ENCODE measurements around the gene LAIR2.

LAIR2 gene

GRCh38 chr19:54475706-54476105, 26.9 kb upstream of the LAIR2 start:
- no peak for TF ChIP-seq FOXP2 (optimal IDR thresholded peaks at IDR 0.05; ENCODE audit: borderline replicate concordance, extremely low read depth, extremely low read length, insufficient read depth)
- no peak for TF ChIP-seq REST (IDR thresholded peaks at IDR 0.05; ENCODE audit: insufficient read depth in 1 of 2, low read depth in 2 of 2, low read length in 2 of 2)
- TF ChIP-seq SIN3A (IDR thresholded peaks at IDR 0.05; ENCODE audit: borderline replicate concordance, insufficient read depth, low read length), result no peak
- no peak for TF ChIP-seq TAF1 (IDR thresholded peaks at IDR 0.05; ENCODE audit: borderline replicate concordance, insufficient read depth, low read length)
- no peak for TF ChIP-seq POLR2AphosphoS5 (IDR thresholded peaks at IDR 0.05; ENCODE audit: low read depth, low read length)

GRCh38 chr19:54477650-54478049, 25.0 kb upstream of the LAIR2 start:
- no peak for TF ChIP-seq SIN3A (IDR thresholded peaks at IDR 0.05; ENCODE audit: borderline replicate concordance, insufficient read depth, low read length)
- TF ChIP-seq POLR2AphosphoS5 (IDR thresholded peaks at IDR 0.05; ENCODE audit: low read depth, low read length), result no peak
- no peak for TF ChIP-seq TAF1 (IDR thresholded peaks at IDR 0.05; ENCODE audit: borderline replicate concordance, insufficient read depth, low read length)
- no peak for TF ChIP-seq REST (IDR thresholded peaks at IDR 0.05; ENCODE audit: insufficient read depth in 1 of 2, low read depth in 2 of 2, low read length in 2 of 2)
- TF ChIP-seq FOXP2 (optimal IDR thresholded peaks at IDR 0.05; ENCODE audit: borderline replicate concordance, extremely low read depth, extremely low read length, insufficient read depth), result no peak

GRCh38 chr19:54478677-54479266, 23.9 kb upstream of the LAIR2 start:
- TF ChIP-seq SIN3A (IDR thresholded peaks at IDR 0.05; ENCODE audit: borderline replicate concordance, insufficient read depth, low read length), result no peak
- no peak for TF ChIP-seq REST (IDR thresholded peaks at IDR 0.05; ENCODE audit: insufficient read depth in 1 of 2, low read depth in 2 of 2, low read length in 2 of 2)
- no peak for TF ChIP-seq POLR2AphosphoS5 (IDR thresholded peaks at IDR 0.05; ENCODE audit: low read depth, low read length)

GRCh38 chr19:54480051-54480450, 22.6 kb upstream of the LAIR2 start:
- TF ChIP-seq POLR2AphosphoS5 (IDR thresholded peaks at IDR 0.05; ENCODE audit: low read depth, low read length) (no peak), SIN3A (IDR thresholded peaks at IDR 0.05; ENCODE audit: borderline replicate concordance, insufficient read depth, low read length) (no peak), FOXP2 (optimal IDR thresholded peaks at IDR 0.05; ENCODE audit: borderline replicate concordance, extremely low read depth, extremely low read length, insufficient read depth) (no peak), TAF1 (IDR thresholded peaks at IDR 0.05; ENCODE audit: borderline replicate concordance, insufficient read depth, low read length) (no peak), REST (IDR thresholded peaks at IDR 0.05; ENCODE audit: insufficient read depth in 1 of 2, low read depth in 2 of 2, low read length in 2 of 2) (no peak)

Data from PFSK-1 (cell line).